ENCODE data around the gene STK32A. TPM values are rescaled to one million over a fixed set of nuclear protein-coding genes. Genes with fewer than 3 reads are reported as not detected.

STK32A gene
- total and polyA plus RNA-seq, 5 experiments from 2014 or later: not detected

DNA sequence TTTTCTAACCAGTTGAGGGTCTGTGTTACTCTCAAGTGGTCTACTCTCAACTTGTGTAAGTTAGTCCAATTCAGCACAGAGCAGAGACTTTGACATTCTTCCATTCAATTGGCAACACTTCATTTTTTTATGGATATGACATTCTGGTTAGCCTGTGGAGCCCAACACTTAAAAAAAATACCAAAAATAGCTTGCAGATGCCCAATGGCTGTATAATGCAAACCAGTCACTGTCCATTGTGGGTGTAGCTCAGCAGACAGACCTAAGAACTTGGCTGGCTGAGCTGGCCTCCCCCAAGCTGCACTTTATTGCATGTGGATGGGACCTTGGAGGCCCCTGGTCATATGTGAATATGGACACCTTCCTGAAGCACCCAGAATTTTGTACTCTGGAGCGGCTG lies 171.8 kb downstream of the STK32A start:
- Mint-ChIP-seq H3K4me1 (no peaks in the 10 kb centered on the region), H3K9me3 (peaks cover 0 to 1% (median 0%) of the 10 kb centered on the region in 9 donors), H3K27ac (no peak overlapping the region), H3K4me3 (no peak overlapping the region), H3K36me3 (no peaks in the 10 kb centered on the region), H3K27me3 (peaks cover 0 to 20% (median 4%) of the 10 kb centered on the region in 5 donors)
- POLR2A ChIA-PET: no interaction called here
- DNase-seq: no peak
- ATAC-seq: no peak

GRCh38 chr5:147407094-147407681 lies 172.4 kb downstream of the STK32A start:
- Mint-ChIP-seq H3K27ac (no peak overlapping the region), H3K4me3 (no peak overlapping the region), H3K36me3 (no peaks in the 10 kb centered on the region), H3K27me3 (peaks cover 0 to 20% (median 4%) of the 10 kb centered on the region in 5 donors), H3K4me1 (no peaks in the 10 kb centered on the region), H3K9me3 (peaks cover 0 to 1% (median 0%) of the 10 kb centered on the region in 9 donors)
- no peak for DNase-seq
- POLR2A ChIA-PET: no interaction called here
- no peak for ATAC-seq

DNA sequence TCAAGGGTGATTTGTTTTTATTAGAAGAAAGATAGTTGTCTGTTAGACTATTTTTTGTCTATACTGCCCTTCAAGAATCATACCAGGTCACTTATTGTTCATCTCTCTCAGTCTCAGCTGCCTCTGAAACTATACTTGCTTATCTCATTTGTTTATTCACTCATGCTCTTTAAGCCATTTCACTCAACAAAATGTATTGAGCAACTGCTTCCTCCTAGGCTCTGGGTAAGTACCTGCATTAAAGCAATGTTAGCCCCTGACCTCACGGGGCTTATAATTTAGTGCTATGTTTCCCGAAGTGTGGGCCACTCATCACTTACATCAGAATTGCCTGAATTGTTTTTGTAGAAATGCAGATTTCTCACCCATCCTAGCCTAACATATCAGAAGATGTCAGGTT lies 174.2 kb downstream of the STK32A start:
- POLR2A ChIA-PET: no interaction called here
- H3K27me3 Mint-ChIP-seq: peaks cover 0 to 10% (median 4%) of the 10 kb centered on the region in 5 donors
- no peaks in the 10 kb centered on the region for H3K36me3 Mint-ChIP-seq

DNA sequence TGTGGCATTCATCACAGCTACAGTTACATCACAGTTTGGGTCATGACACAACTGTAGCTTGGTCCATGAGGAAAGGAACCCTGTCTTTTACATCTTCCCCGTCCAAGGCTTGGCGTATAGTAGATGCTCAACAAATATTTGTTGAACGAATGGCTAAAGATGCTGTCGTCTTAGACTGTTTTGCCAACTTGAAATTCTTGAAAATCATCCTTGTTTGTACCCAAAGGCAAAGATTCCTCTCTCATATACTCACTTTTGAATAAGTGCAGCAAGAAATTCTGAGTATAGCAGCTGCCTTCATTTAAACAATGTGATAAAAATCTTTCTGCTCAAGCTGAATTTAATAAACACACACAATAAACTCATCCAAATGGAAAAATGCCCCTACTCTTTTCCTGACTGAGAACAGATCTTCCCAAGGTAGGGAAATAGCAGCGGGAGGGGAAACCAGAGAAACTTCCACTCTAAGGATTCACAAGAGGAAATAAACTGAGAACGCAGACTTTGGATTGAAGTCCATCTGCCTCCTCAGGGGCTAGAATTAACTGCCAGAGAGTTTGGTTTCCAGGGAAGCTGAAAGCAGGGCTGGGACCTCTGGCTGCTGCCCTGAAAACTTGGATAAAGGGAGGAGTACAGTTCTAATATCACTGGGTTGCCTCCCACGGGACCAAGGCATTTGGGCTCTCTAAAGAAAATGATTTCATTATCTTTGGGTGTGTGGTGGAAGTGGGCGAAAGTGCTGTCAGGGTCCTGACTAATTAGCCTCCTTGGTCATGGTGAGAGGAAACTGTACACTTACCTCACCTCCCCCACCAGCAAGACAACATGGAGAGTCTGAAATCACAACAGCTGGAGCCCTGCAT lies 175.9 kb downstream of the STK32A start:
- no peak for ATAC-seq
- H3K4me3 Mint-ChIP-seq: no peak overlapping the region
- peaks cover 0 to 22% (median 5%) of the 10 kb centered on the region in 5 donors for H3K27me3 Mint-ChIP-seq
- no peak overlapping the region for H3K27ac Mint-ChIP-seq
- H3K36me3 Mint-ChIP-seq: no peaks in the 10 kb centered on the region
- H3K4me1 Mint-ChIP-seq: no peaks in the 10 kb centered on the region
- no peak for DNase-seq
- POLR2A ChIA-PET: no interaction called here
- H3K9me3 Mint-ChIP-seq: peaks cover 0 to 1% (median 0%) of the 10 kb centered on the region in 9 donors

More for the DNA sequence above, 174.2 kb downstream of the STK32A start:
- H3K4me1 Mint-ChIP-seq: no peaks in the 10 kb centered on the region
- no peak overlapping the region for H3K4me3 Mint-ChIP-seq
- DNase-seq: no peak
- ATAC-seq: no peak
- no peak overlapping the region for H3K27ac Mint-ChIP-seq
- H3K9me3 Mint-ChIP-seq: peaks cover 0 to 1% (median 0%) of the 10 kb centered on the region in 9 donors

DNA sequence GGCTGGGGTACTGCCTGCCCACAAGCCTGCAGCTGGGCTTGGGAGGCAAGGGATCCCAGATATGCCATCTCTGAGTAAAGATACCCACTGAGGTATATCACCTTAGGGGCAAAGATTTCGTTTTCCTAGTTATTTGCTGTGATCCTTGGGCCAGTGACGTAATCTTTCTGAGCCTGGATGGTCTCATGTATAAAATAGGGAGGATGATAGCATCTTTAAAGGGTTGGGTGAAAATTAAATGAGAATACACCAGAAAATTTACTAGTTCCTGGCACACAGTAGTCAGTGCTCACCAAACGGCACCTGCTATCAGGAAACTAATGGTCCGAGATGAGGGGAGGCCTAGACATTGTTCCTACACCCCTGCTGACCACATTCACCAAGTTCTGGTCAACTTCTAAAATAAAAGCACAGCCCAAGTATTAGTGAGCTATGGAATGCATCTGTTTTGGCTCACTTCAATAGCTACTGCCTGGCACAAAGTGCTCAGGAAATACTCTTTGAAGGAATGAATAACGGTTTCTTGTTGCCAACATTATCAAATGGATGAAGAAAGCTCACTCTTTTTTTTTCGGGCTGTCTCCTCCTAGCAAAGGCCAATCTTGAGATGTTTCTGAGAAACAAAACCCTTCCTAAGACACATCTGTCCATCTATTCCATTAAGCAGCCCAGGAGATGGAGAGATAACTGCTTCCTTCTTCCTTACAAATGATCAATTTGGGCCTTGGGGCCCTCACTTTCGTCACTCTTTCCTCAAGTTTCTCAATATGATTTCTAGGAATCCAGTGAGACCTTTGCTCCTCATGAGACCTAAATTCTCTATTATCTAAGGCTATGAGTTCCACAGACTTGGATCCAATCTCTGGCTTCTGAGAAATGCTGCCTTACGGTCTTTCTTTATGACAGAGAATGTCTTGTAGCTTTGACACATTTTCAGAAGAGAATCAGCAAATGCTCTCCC lies 176.8 kb downstream of the STK32A start:
- ATAC-seq (no peak), DNase-seq (no peak)
- Mint-ChIP-seq H3K9me3 (peaks cover 0 to 1% (median 0%) of the 10 kb centered on the region in 9 donors), H3K4me3 (no peak overlapping the region), H3K27me3 (peaks cover 0 to 26% (median 5%) of the 10 kb centered on the region in 5 donors), H3K4me1 (no peaks in the 10 kb centered on the region), H3K27ac (no peak overlapping the region), H3K36me3 (no peaks in the 10 kb centered on the region)
- POLR2A ChIA-PET: no interaction called here

DNA sequence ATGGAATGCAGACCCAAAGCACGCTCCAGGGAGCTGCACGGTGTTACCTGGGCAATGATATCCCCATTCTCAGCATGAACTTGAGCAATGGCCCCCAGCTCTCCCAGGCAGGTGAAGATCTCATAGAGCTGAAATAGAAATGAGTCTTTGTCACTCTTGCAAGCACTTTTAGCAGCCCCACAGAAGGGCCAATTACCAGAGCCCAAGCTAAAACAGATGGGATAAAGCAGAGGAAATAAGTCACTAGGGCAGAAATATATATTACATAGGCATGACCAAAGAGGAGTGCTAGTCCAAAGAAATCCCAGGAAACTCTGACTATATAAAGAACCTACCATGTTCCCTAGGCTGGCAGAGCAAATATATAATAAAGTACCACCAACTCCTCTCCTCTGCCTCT lies 177.7 kb downstream of the STK32A start:
- Mint-ChIP-seq H3K4me3 (no peak overlapping the region), H3K27ac (no peak overlapping the region), H3K9me3 (no peaks in the 10 kb centered on the region), H3K27me3 (peaks cover 0 to 26% (median 2%) of the 10 kb centered on the region in 5 donors), H3K4me1 (no peaks in the 10 kb centered on the region), H3K36me3 (no peaks in the 10 kb centered on the region)
- POLR2A ChIA-PET: no interaction called here
- no peak for DNase-seq
- no peak for ATAC-seq

- DNase-seq (no peak), ATAC-seq (no peak)
- POLR2A ChIA-PET: no interaction called here
- H3K9me3 Mint-ChIP-seq: peaks cover 0 to 2% (median 0%) of the 10 kb centered on the region in 9 donors
- H3K27me3 Mint-ChIP-seq: peaks cover 0 to 26% (median 3%) of the 10 kb centered on the region in 5 donors
- no peaks in the 10 kb centered on the region for H3K4me1 Mint-ChIP-seq
- H3K36me3 Mint-ChIP-seq: no peaks in the 10 kb centered on the region
- H3K27ac Mint-ChIP-seq: no peak overlapping the region
- no peak overlapping the region for H3K4me3 Mint-ChIP-seq
Measured at GRCh38 chr5:147413266-147413665, 178.4 kb downstream of the STK32A start.

GRCh38 chr5:147415651-147416050 lies 180.8 kb downstream of the STK32A start:
- ATAC-seq (no peak), DNase-seq (no peak)
- Mint-ChIP-seq H3K9me3 (peaks cover 0 to 2% (median 0%) of the 10 kb centered on the region in 9 donors), H3K27ac (no peak overlapping the region), H3K27me3 (peaks cover under 1 to 36% (median 6%) of the 10 kb centered on the region in 5 donors), H3K36me3 (no peaks in the 10 kb centered on the region), H3K4me1 (no peaks in the 10 kb centered on the region), H3K4me3 (no peak overlapping the region)
- POLR2A ChIA-PET: no interaction called here

DNA sequence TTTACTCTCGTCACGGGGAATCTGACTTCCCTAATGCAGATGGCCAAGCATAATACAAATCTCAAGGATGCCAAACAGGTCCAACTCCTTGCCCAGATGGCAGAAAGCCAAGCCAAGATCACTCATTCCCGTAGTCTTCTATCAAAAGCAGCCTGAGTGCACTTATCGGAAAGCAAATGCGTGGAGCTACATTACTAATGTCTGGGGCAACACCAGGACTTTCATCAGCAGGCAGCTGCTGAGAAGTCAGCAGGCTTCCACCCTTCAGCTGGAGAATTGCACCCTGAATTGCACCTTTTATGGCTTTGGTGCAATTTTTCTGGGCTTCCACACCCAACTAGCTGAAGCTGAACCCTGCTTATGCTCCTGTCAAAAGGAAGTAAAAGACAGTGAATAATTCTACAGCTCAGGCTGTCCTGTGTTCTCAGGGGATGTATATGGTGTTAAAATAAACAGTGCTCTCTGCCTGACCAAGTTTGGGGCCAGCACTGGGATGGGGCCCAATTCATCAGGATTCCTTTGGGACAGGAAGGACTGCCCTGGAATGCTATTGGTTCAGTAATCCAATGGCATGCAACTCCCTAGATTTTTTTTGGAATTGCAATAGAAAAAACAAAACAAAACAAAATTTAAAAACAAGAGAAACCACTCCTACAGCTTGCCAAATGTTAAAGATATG lies 182.4 kb downstream of the STK32A start:
- ATAC-seq: no peak
- Mint-ChIP-seq H3K4me3 (no peak overlapping the region), H3K9me3 (peaks cover 0 to 2% (median 0%) of the 10 kb centered on the region in 9 donors), H3K27me3 (peaks cover 2 to 38% (median 10%) of the 10 kb centered on the region in 5 donors), H3K36me3 (no peaks in the 10 kb centered on the region), H3K27ac (no peak overlapping the region), H3K4me1 (no peaks in the 10 kb centered on the region)
- DNase-seq: no peak
- POLR2A ChIA-PET: no interaction called here

GRCh38 chr5:147418613-147419012 lies 183.8 kb downstream of the STK32A start:
- Mint-ChIP-seq H3K4me1 (no peaks in the 10 kb centered on the region), H3K27me3 (peaks cover 2 to 37% (median 10%) of the 10 kb centered on the region in 5 donors), H3K36me3 (no peaks in the 10 kb centered on the region), H3K4me3 (no peak overlapping the region), H3K27ac (no peak overlapping the region), H3K9me3 (peaks cover 0 to 2% (median 0%) of the 10 kb centered on the region in 9 donors)
- POLR2A ChIA-PET: no interaction called here
- no peak for DNase-seq
- ATAC-seq: no peak

DNA sequence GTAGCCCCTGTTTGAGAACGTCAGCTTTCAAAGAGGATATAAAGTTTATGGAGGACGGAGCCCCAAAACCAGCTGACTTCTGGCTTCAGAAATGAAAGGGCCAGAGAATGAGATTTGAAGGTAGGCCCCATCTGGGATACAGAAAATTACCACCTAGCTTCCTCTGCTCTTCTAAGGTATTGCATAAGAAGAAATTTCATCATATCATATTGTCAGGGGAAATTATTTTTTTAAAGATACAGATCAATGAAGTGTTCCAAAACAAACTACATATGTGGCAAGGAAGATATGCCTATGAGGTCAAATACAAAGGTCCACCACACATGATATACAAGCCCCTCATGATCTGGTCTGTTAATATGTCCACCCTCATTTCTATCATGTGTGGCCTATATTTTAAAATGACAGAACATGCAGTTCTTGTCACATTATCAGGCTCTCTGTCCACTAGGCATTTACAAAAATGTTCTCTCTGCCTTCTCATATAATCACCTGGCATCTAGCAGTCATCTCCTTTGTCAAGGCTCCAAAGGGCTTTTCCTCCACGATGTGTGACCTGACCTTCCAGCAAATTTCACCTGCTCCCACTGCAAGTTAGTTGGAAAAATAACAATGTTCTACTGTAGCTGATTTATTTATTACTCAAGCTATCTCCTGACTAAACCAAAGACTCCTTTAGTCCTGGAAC lies 192.0 kb downstream of the STK32A start:
- POLR2A ChIA-PET: no interaction called here
- DNase-seq (no peak), ATAC-seq (no peak)
- H3K4me1 Mint-ChIP-seq: no peaks in the 10 kb centered on the region
- peaks cover 0 to under 1% (median 0%) of the 10 kb centered on the region in 9 donors for H3K9me3 Mint-ChIP-seq
- H3K27ac Mint-ChIP-seq: no peak overlapping the region
- no peak overlapping the region for H3K4me3 Mint-ChIP-seq
- no peaks in the 10 kb centered on the region for H3K36me3 Mint-ChIP-seq
- H3K27me3 Mint-ChIP-seq: peaks cover 4 to 13% (median 9%) of the 10 kb centered on the region in 5 donors
